Stimulated activated CD8-positive, alpha-beta memory T cell treated with anti-CD3 and anti-CD28 coated beads, Interleukin-12 subunit alpha, Interleukin-12 subunit beta, amount 100 ng/mL, for 24 hours (primary cell): ENCODE measurements around the gene KRTAP4-2.
"Not testable (repeated sequence)": the region's sequence is repeated elsewhere in the genome, so short reads cannot be mapped to it uniquely, and the experiment has no call there.

Experiments
- DNase-seq: peaks from one replicate; pipeline ENCODE4 v3.0.0-alpha.2; 2020; ENCODE audit errors: extremely low read depth

KRTAP4-2 gene

DNA sequence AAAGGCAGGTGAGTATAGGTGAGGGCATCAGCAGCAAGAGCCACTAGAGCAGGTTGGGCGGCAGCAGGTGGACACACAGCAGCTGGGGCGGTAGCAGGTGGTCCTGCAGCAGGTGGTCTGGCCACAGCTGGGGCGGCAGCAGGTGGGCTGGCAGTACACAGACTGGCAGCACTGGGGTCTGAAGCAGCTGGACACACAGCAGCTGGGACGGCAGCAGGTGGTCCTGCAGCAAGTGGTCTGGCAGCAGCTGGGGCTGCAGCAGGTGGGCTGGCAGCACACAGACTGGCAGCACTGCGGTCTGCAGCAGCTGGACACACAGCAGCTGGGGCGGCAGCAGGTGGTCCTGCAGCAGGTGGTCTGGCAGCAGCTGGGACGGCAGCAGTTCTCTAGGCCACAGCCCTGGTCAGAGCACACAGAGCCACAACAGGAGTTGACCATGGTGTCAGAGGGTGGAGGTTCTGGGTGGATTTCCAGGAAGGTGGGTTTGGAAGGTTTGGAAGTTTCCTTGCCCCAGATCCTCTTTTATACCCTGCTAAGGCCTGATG is at the start of gene KRTAP4-2:
Gene KRTAP4-2 (minus strand): TSS at position 495 of the 545 bp plus-strand sequence. CDS start 57 bp downstream, at position 438.
- no peak for DNase-seq

DNA sequence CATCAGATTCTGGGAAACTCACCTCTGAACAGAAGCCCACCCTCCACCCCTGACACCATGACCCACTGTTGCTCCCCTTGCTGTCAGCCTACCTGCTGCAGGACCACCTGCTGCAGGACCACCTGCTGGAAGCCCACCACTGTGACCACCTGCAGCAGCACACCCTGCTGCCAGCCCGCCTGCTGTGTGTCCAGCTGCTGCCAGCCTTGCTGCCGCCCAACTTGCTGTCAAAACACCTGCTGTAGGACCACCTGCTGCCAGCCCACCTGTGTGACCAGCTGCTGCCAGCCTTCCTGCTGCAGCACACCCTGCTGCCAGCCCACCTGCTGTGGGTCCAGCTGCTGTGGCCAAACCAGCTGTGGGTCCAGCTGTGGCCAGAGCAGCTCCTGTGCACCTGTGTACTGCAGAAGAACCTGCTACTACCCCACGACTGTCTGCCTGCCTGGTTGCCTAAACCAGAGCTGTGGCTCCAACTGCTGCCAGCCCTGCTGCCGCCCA is 48.6 kb upstream of the KRTAP4-2 start, which contains the start of gene KRTAP9-2:
Gene KRTAP9-2 (plus strand): TSS at position 51 of the 498 bp plus-strand sequence. CDS start 7 bp downstream, at position 58.
- DNase-seq = not testable (repeated sequence)

- DNase-seq = no peak
Measured at GRCh38 chr17:41226051-41226450, 48.0 kb upstream of the KRTAP4-2 start.

DNA sequence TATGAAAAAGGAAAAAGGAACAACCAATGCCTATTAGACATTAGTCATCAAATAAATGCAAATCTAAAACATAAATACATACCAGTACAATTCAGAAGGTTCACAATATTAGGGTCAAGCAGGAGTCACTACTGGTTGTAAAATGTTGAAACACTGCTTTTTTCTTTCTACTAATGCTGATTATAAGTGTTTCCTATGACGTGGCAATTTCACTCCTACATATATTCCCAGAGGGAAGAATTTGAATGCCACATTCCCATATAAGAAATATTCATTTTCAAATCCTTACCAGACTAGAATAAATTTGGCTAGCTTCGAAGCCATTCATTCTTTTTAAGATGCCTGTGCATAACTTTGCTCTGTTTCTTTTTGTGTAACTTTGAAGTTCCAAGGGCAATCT is 45.8 kb upstream of the KRTAP4-2 start:
- no peak for DNase-seq

GRCh38 chr17:41215681-41216080 is 37.7 kb upstream of the KRTAP4-2 start:
- no peak for DNase-seq

GRCh38 chr17:41212524-41213169 is 34.6 kb upstream of the KRTAP4-2 start:
- no peak for DNase-seq

- DNase-seq = no peak
Measured at GRCh38 chr17:41211845-41212466, 33.9 kb upstream of the KRTAP4-2 start.

GRCh38 chr17:41199421-41200078 is 21.5 kb upstream of the KRTAP4-2 start:
- DNase-seq = no peak

- DNase-seq = no peak
Measured at GRCh38 chr17:41196068-41196467, 18.0 kb upstream of the KRTAP4-2 start.

DNA sequence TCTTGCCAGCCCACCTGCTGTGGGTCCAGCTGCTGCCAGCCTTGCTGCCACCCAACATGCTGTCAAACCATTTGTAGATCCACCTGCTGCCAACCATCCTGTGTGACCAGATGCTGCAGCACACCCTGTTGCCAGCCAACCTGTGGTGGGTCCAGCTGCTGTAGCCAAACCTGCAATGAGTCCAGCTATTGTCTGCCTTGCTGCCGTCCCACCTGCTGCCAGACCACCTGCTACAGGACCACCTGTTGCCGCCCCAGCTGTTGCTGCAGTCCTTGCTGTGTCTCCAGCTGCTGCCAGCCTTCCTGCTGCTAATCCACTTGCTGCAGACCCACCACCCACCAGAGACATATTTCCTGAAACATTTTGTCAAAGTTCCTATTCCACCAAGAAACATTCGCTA is 12.3 kb upstream of the KRTAP4-2 start:
- DNase-seq = no peak

GRCh38 chr17:41189837-41190318 is 11.9 kb upstream of the KRTAP4-2 start, which contains the start of gene KRTAP9-1:
Gene KRTAP9-1, plus strand, starts transcription at chr17:41189887. Its CDS starts 0 bp downstream, at chr17:41189887.
- DNase-seq = not testable (repeated sequence)

DNA sequence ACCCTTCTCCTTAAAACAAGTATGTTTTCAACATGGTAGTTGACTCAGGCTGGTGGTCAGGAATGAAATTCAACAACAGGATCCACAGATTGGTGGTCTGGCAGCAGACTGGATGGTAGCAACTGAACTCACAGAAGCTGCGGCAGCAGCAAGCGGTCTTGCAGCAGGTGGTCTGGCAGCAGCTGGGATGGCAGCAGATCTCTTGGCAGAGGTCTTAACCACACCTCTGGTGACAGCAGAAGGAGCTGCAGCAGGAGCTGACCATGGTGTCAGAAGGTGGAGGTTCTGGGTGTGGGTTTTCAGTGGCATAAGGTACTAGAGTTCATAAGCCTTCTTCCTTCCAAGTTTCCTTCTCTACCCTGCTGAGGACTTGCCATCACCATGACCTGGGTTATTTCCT is 8.9 kb upstream of the KRTAP4-2 start:
- DNase-seq = no peak

- DNase-seq = no peak
Measured at GRCh38 chr17:41185001-41185400, 7.0 kb upstream of the KRTAP4-2 start.

DNA sequence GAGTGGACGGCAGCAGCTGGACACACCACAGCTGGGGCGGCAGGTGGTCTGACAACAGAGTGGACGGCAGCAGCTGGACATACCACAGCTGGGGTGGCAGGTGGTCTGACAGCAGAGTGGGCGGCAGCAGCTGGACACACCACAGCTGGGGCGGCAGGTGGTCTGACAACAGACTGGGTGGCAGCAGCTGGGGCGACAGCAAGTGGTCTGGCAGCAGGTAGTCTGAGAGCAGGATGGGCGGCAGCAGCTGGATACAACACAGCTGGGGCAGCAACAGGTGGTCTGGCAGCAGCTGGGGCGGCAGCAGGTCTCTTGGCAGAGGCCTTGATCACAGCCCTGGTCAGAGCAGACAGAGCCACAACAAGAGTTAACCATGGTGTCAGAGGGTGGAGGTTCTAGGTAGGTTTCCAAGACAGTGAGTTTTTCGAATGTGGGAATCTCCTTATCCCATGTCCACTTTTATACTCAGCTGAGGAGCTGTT is 6.5 kb upstream of the KRTAP4-2 start, which contains the start of gene KRTAP4-1:
Gene KRTAP4-1 (minus strand): TSS at position 432 of the 482 bp plus-strand sequence. CDS start 57 bp downstream, at position 375.
- DNase-seq = no peak

DNA sequence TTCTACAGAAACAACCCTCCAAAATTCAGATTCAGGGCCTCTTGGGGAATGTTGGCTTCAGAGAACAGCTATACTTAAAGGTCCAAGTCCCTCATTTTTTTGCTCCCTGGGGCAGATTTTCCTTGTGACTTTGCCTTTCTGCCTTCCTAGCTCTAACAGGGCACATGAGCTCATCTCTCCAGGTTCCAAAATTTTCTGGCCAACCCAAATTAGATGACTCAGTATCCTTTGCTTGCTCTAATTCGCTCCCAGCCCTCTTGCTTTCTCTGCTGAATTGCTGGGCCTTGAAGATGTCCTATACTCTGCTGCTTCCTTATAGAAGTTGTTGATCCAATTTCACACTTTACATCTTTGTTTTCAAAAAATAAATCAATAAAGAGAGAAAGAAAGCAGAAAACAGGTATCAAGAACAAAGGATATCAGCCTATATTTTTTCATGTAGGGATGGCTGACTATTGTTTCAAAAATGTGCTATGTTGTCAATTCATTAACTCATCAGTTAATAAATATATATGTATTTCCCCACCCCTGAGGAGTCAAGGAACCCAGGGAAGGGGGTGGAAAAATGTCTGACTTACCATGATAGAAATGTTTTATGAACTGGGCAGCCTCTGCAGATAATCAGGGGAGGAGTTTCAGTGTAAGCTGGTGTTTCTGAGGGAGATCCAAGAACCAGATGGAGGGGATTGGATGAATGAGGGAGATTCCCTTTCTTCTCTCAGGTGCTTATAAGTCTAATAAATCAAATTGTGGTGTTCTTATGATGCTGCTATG is 1.0 kb upstream of the KRTAP4-2 start:
- DNase-seq = no peak

GRCh38 chr17:41178341-41178740 is 320 bp upstream of the KRTAP4-2 start:
- no peak for DNase-seq

DNA sequence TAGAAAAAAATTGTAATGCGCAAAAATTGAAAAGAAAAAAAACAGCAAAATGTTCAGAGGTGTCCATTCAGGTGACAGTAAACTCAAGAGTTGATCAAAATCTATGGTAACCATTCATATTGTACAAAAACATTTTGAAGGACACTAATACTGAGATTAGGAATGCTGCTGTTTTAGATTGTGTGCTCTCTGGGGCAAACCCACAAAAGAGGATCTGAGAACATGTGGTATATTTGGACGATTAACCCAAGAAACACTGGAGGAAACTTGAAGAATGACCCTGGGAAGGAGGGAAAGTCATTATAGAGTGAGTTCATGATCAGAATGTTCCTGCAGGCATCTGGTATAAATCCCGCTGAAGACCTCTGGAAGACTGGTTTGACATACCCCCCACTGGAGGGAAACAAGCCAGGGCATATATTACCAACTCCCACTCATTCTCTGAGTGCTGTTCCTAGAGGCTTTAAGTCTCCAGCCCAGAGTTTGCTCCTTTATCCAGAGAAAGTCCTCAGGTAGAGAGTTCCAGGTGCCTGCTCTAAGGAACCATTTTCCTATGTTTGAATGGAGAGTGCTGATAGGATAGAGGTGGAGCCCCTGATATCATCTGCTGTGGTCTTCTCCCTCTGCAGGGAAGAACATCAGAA is 1.2 kb downstream of the KRTAP4-2 start:
- DNase-seq = no peak

- no peak for DNase-seq
Measured at GRCh38 chr17:41171886-41172285, 6.1 kb downstream of the KRTAP4-2 start.

DNA sequence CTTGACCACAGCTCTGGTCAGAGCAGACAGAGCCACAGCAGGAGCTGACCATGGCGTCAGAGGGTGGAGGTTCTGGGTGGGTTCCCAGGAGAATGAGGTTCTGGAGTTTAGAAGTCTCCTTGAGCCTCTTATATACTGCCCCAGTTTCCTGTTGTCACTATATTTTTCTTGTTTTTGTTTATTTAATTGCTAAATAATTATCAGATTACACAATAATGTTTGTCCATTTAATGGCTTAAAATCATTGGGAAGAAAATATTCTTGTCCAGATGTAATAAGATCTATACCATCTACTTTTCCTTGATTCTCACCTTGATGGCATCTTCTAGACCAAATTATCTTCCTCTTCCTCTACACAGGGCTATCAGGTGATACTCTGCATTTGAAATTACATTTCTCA is 9.9 kb downstream of the KRTAP4-2 start, which contains the start of gene KRTAP4-3:
Gene KRTAP4-3 (minus strand): TSS at position 101 of the 400 bp plus-strand sequence. CDS start 49 bp downstream, at position 52.
- no peak for DNase-seq

DNA sequence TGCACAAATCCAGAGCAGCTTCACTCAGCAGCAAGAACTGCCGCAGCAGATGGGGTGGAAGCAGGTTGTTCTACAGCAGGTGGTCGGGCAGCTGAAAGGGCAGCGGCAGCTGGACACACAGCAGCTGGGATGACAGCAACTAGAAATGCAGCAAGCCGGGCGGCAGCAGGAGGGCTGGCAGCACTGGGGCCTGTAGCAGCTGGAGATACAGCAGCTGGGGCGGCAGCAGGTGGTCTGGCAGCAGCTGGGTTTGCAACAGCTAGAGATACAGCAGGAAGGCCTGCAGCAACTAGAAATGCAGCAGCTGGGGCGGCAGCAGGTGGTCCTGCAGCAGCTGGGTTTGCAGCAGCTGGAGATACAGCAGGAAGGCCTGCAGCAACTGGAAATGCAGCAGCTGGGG is 10.5 kb downstream of the KRTAP4-2 start:
- no peak for DNase-seq
